Fibroblast of skin of scalp (primary cell): ENCODE results near the gene SCML1. TPM values are rescaled to one million over a fixed set of nuclear protein-coding genes. Genes with fewer than 3 reads are reported as not detected.

Source experiments
- DNase-seq: peaks from one replicate; pipeline ENCODE4 v3.0.0-alpha.2; 2013
- polyA plus RNA-seq, 2 experiments: library from polyadenylated mRNA; unstranded; fragments of 120-200 nt; gene quantifications; one replicate each; pipeline ENCODE4 v1.2.1, GENCODE V29; 2013; ENCODE audit not compliant: insufficient read length in 2 of 2

The SCML1 gene, protein sequence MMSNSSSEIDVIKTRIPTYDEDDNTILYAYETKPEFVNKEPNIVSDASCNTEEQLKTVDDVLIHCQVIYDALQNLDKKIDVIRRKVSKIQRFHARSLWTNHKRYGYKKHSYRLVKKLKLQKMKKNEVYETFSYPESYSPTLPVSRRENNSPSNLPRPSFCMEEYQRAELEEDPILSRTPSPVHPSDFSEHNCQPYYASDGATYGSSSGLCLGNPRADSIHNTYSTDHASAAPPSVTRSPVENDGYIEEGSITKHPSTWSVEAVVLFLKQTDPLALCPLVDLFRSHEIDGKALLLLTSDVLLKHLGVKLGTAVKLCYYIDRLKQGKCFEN
- polyA plus RNA-seq (2013, experiment 1 of 2; ENCODE audit: insufficient read length) = 9.2 TPM
- 10.4 TPM for polyA plus RNA-seq (2013, experiment 2 of 2; ENCODE audit: insufficient read length)

DNA sequence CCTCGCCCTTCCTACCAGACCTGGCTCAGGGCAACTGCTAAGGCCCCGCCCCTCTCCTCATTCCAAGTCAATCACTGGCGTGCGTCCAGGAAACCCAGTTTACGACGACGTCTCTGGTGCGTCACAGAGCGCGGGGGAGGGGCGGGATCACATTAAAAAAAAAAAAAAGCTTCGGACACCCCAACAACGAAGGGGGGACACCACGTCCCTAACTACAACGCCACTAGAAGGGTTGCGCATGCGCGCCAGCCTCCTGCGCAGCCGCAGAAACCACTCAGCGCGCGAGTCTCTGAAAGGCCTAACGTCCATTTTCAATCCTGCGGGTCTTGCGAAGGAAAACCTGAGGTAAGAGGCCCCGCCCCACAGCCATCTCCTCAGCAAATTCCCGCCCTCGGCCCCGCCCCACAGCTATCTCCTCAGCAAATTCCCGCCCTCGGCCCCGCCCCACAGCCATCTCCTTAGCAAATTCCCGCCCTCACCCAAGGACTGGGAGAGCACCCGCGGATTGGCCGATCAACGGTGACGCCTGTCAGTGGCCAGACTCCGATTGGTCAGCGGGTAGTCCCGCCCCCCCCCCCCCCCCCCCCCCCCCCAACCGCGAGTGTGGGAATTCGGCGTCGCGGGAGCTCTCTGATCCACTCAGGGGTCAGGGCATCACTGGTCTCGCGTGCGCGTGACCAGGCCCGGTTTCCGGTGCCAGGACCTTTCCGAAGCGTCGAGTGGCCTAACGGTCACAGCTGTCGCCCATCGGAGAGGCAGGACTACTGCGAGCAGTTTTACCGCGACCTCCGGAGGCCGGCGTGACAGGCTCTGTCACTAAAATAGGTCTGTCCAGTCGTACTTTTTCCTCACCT is at the start of gene SCML1:
TSS of gene SCML1 (plus strand) at position 638 of the 854 bp plus-strand sequence. CDS start 6,694 bp downstream, outside the sequence.
- DNase-seq = peak; percentile 97

DNA sequence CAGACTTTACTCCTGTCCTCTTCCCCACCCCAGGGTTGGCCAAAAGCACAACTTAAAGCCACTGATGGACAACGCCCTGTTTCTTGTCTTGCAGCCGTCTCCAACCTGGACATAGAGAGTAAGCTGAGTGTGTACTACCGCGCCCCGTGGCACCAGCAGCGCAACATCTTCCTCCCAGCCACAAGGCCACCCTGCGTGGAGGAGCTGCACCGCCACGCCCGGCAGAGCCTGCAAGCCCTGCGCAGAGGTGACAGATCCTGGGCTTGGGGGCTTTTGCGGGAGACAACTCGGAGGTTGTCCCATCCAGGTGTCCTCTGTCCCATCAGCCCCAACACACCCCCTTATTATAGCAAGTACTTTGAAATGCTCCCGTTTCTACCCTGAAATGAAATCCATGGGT is 49.6 kb upstream of the SCML1 start:
- DNase-seq = no peak

DNA sequence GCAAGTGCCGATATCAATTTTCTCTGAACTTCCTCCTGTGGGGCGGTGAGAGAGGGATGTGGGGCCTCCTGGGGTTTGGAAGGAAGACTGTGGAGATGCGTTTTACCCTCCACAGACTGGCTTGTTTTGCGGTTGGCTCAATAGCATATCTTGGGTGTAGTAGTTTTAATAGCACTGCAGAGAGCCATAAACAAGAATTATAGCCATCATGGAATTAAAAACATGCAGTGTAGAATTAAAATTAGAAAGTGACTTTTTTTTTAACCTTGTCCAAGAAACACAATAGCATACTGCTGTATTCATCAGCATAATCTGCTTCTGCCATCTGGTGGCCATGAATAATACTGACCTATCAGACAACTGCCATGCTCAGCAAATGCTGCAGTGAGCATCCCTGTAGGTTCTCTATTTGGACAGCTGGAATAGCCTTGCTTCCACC is 47.3 kb upstream of the SCML1 start:
- DNase-seq = peak; percentile 72

DNA sequence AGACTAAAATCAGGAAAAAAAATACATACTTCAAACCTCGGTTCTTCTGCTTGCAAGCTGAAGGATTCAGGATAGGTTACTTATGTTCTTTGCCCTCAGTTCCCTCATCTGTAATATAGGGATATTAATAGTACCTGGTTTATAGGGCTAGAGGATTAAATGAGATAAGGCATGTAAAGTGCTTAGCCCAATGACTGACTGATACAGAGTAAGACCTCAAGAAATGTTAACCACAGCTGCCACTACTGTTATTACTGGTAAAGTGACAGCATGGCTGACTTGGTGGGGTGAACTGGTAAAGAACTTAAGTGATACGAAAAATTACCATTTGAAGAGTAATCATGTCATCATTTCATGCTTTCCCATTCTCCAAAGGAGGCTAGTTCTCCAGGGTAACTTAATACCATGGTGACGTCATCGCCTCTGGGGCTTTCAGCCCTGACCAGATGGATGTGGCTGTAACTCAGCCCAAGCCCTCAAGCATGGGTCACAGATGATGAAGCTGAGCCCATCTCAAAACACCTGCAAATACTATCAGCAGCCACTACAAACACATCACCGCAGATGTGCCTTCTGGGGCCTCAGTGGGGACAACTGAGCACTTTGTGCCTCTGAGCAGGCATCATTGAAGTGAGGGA is 44.5 kb upstream of the SCML1 start:
- DNase-seq = peak; percentile 55

DNA sequence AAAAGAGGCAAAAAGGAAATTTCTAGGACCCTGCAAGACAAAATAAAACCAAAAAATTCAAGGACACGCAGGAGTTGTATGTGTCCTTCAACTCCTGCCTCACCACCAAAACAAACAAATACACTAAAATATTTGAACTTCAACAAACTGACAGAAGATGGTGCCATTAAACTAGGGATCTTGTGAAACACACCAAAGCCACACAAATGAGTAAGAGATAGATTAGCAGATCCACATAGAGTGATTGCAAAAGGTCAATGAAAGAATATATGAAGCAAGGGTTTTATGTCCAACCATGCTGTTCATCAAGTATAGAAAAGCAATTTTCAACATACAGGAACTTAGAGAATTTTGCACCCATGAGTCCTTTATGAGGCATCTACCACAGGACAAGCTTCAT is 40.1 kb upstream of the SCML1 start:
- DNase-seq = no peak

DNA sequence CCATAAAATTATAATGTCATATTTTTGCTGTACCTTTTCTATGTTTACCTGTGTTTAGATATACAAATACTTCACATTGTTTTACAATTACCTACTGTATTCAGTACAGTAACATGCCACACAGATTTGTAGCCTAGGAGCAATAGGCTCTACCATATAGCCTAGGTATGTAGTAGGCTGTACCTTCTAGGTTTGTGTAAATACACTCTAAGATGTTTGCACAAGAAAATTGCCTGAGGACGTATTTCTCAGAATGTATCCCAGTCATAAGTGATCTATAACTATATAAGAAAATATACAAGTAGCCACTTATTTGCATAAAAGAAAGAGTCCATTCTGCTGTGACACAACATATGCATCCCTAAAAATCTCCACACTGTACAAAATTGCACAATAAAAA is 36.3 kb upstream of the SCML1 start:
- DNase-seq = no peak

DNA sequence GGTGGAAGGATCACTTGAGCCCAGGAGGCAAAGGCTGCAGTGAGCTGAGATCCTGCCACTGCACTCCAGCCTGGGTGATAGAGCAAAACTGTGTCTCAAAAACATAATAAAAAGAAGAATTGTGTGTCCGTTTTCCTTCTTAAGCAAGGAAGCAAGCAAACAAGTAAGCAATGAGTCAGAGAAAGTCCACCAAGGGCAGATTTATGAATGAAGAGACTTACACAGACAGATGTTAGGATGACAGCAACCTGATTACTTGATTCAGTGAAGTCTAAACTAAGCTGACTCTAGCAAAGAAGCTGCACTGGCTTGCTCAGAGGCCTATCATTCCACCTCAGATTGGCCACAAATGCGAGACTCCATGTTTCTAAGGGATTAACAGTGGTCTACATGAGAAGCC is 34.1 kb upstream of the SCML1 start:
- DNase-seq = no peak

DNA sequence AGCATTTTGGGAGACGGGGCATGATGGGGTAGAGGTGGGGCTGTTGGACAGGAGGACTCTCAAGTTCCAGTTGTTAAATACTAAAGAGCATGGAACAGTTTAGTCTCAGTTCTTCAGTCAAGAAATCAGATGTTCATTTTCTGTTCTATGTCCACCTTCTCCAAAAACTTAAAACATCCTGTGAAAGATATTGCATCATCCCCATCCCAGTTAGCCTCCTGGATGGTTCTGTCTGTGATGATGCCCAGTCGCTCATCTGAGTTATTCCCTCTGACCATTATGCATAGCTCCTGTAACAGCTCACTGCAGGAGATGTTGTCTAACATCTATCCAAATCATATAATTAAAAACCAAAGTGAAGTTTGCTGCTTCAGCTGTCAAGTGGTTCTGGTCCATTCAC is 32.1 kb upstream of the SCML1 start:
- DNase-seq = no peak

DNA sequence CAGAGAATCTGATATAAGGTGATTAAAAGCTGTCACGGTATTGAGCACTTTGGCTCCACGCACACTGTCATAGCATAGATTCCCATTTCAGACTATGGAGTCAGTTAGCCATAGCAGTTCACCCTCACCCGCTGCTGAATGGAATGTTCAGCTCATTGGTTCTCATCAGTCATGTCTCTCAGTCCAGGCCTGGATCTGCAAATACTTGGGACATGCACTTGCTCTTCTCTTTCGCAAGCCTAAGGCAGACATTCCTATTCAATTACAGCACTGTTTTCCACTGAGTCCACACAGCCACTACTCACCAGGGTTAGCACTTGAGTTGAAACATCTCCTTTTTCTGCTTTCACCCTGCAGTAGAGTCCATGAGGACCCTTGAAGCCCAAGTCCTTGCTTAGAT is 30.6 kb upstream of the SCML1 start:
- peak; percentile 84 for DNase-seq

DNA sequence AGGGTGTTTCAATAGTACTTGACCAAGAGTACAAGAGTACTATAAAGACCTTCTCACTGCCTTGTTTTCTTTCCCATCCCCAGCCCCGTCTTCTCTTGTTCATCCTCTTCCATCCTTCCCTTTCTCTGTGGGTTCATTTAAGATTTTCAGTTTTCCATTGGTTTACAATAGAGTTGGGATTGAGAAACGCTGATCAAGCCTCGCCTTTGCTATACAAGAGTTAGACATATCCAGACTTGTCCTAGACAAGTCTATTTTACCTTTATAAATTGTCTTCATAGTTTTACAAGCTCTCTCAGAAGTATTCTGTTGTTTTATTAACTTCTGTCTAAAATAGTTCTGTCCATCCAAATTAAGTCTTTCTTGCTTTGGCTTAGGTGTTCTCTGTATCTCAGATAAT is 29.6 kb upstream of the SCML1 start:
- no peak for DNase-seq

DNA sequence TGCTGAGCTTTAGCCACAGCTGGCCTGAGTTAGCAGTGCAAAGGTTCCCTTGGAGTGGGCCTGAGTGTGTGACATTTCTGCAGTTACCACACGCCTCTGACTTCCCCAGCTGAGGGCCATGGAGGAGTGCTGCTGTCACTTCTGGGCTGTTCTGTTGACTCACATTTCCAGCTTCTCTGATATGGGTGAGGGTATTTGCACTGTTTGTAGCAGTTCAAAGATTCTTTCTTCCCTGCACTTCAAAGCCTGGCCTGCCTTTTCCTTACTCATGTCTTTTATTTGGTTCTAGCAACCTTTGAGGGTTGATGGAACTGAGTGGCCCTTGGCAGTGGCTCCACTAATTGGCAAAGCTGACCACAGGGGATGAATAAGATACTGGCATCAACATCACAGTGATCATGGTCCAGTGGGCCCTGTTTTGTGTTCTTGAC is 26.4 kb upstream of the SCML1 start:
- no peak for DNase-seq

DNA sequence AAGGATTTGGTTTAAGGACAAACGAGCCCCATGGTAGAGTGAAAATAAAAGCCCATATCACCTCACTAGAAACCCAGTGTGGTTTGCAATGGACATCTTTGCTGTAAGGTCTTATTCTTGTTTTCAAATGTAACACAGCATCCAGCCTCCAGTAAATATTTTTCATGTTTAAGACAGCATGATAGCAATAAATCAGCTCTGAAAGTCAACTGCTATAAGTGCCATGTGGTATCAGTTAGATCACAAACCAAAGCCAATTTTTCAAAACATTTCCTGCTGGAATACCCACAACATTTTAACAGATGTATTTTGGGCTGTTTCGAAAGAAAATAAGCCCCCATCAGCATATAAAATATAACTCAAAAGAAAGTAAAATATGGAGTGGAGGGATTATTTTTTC is 24.0 kb upstream of the SCML1 start:
- DNase-seq = no peak

DNA sequence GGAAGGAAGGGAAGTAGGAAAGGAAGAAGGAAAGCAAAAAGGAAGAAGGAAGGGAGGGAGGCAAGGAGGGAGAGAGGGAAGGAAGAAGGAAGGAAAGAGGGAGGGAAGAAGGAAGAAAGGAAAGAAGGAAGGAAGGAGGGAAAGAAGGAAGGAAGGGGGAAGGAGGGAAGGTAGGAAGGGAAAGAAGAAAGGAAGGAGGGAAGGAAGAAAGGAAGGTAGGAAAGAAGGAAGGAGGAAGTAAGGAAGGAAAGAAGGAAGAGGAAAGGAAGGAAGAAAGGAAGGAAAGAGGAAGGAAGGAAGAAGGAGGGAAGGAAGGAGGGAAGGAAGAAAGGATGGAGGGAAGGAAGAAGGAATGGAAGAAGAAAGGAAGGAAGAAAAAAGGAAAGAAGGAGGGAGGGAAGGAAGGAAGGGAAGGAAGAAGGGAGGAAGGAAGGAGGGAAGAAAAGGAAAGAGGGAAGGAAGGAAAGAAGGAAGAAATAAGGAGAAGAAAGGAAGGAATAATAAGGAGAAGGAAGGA is 18.6 kb upstream of the SCML1 start:
- no peak for DNase-seq

DNA sequence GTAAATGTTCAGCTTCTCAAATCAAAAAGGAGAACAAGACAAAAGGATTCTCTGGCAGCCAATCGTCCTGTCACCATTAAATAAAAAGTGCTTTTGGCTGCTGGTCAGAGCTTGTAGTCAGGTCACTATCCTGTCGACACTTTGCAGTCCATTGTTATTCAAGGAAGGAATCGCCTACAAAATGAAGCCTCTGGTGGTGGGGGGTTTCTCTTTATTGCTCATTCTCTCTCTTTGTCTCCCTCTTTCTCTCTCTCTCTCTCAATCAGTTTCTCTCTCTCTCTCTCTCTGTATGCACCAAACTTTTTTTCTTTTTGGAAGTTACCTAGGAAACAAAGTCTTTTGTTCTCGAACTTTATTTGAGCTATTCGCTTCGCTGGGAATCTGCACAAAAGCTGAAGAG is 17.6 kb upstream of the SCML1 start:
- no peak for DNase-seq

DNA sequence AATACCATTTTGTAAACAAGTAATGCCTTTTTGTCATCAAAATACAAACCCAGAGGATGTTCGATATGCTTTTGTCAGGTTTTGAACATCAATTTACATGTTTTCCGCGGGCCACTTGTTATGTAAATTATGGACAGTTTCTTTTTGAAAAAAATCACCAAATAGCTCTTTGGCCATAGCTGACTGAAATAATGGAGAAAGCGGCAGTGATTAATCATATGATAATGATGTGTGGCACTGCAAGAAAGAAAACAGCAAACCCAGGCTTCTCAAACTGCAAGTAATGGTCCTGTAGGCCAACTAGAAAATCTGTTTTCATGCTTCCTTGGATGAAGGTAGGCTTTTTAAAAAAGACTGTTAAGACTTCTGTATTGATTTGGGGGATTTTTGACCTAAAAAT is 15.6 kb upstream of the SCML1 start:
- no peak for DNase-seq

DNA sequence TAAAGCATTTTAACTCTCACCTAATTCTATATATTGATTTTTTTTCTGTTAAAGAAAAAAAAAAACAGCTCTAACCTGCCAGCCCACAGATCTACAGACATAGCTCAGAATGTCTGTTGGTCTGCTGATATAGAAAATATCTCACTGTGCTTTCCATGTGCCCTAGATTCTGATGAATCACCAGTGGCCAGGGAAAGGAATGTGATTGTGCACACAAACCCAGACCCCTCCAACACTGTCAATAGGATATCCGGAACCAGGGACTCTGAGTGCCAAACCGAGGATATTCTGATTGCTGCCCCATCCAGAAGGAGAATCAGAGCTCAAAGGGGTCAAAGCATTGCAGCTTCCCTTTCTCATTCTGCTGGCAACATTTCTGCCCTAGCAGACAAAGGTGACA is 12.1 kb upstream of the SCML1 start:
- DNase-seq = no peak

DNA sequence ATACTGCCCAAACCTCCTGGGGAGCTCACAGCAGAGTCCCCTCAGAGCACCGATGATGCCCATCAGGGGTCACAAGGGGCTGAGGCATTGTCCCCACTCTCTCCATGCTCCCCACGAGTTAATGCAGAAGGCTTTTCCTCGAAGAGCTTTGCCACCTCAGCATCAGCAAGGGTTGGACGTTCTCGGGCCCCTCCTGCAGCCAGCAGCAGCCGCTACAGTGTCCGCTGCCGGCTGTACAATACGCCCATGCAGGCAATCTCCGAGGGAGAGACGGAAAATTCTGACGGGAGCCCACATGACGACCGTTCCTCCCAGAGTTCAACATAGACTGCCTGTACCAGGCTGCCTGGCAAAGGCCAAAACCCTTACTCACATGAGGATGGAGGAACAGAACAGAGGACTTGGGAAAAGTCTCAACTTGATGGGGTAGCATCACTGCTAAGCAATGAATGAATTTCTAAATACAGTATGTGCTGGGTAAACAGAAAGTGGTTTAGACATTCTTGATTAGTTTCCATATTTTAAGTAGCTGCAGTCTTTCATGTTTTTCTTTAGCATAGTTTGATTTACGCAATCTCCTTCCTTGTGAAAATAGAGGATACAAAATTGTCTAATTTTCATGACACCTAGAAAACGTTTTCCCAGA is 5.0 kb upstream of the SCML1 start:
- DNase-seq = peak; percentile 66

DNA sequence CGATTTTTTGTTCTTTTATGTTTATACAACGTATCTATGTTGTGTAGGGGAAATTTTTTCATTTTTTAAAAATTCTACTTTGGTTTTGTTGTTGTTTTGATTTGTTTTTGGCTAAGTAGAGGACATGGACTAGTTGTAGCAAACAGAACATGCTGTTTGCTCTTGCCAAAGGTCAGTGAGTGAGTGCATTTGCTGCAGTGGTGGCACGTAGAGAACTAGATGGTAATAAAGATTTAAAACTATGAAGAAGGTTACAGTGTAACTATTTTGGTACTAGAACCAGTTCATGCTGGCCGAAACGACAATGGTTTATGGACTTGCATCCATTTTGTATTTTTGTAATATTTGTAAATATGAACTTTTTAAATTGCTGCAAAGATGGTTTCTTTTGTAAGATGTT is 1.9 kb upstream of the SCML1 start:
- DNase-seq = no peak

DNA sequence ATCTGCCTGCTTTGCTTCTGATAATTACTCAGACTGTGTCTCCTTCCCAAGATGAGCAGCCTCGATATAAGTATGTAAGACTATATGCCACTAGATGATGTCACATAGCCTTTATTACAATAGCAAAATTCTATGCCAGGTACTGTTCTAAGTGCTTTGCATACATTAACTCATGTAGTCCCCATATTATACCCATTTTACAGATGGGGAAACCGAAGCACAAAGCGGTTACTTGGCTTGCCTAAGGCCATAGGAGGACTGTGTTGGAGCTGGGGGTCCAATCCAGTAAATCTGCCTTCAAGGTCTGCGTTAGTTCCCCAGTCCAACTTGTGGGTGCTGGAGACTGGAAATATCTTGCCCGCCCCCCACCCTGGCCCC is 826 bp upstream of the SCML1 start:
- no peak for DNase-seq

DNA sequence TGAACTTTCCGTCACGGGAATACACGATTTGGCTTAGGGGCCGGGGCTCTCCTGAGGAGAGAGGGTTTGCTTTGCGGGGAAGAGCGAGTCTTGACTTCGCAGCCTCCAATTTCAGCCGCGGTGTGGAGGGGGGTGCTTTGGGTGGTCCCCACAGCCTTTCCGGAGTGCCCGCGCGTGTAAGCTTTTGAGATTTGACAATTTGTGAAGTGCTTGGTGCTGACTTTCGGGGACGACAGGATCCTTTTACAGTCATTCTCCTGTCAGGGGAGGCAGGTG is 355 bp downstream of the SCML1 start:
- DNase-seq = no peak

DNA sequence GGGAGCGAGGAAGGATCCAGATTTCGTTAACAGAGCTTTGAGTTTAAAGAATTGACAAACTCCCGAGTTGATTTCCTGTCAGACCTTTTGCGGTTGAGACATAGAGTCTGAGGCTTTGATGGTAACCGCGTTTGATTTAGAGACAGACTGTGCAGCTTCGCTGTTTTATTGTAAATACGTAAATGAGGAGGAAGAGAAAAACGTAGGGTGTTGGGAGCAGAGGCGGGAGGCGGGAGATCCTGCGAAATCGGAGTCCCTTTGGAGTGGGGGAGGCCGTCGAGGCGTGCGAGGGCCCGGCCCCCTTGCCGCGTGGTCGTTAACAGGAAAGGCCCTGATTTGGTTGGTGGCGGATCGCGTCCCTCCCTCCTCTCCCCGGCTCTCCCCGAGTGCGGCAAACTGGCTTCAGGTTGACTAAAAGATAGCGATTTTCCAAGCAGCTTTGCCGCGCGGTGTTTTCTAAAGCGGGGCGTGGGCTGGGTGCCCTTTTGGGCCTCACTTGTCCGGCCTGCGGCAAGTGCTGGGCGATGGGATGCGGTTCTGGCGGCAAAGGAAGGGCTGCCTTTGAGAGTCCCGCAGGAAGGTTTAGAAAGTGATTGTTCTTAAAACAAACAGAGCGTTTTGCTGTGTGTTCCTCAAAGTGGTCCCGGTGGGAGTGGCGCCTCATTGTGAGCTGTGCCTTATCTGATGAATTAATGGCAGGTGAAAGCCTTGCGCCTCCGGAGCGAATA is 857 bp downstream of the SCML1 start:
- DNase-seq = no peak
